IPS-20b (cell line): ENCODE results near the gene ADGRB2.

Source experiments
- H3K27ac ChIP-seq: one replicate; pipeline ENCODE4 v1.5.1; 2013; ENCODE audit warnings: low read length
- H3K27me3 ChIP-seq: 2 replicates; pipeline ENCODE4 v1.6.1; 2013; ENCODE audit warnings: mild to moderate bottlenecking, low read length, inconsistent platforms; ENCODE audit not compliant: insufficient read depth
- H3K36me3 ChIP-seq: 2 replicates; pipeline ENCODE4 v1.6.1; 2013; ENCODE audit warnings: low read depth, mild to moderate bottlenecking, inconsistent platforms, low read length, moderate library complexity; ENCODE audit not compliant: insufficient read depth
- H3K4me1 ChIP-seq: 2 replicates; pipeline ENCODE4 v1.6.1; 2013; ENCODE audit warnings: mild to moderate bottlenecking, control low read depth, inconsistent platforms, low read length, moderate library complexity; ENCODE audit not compliant: insufficient read depth
- H3K4me3 ChIP-seq: 2 replicates; pipeline ENCODE4 v1.5.1; 2013; ENCODE audit warnings: mild to moderate bottlenecking, low read length, inconsistent platforms
- H3K9ac ChIP-seq: 2 replicates; pipeline ENCODE4 v1.6.1; 2013; ENCODE audit warnings: low read depth, mild to moderate bottlenecking, inconsistent platforms, low read length, moderate library complexity
- H3K9me3 ChIP-seq: 2 replicates; pipeline ENCODE4 v1.6.1; 2013; ENCODE audit warnings: mild to moderate bottlenecking, low read depth, low read length, inconsistent platforms; ENCODE audit not compliant: insufficient read depth

ADGRB2 gene

DNA sequence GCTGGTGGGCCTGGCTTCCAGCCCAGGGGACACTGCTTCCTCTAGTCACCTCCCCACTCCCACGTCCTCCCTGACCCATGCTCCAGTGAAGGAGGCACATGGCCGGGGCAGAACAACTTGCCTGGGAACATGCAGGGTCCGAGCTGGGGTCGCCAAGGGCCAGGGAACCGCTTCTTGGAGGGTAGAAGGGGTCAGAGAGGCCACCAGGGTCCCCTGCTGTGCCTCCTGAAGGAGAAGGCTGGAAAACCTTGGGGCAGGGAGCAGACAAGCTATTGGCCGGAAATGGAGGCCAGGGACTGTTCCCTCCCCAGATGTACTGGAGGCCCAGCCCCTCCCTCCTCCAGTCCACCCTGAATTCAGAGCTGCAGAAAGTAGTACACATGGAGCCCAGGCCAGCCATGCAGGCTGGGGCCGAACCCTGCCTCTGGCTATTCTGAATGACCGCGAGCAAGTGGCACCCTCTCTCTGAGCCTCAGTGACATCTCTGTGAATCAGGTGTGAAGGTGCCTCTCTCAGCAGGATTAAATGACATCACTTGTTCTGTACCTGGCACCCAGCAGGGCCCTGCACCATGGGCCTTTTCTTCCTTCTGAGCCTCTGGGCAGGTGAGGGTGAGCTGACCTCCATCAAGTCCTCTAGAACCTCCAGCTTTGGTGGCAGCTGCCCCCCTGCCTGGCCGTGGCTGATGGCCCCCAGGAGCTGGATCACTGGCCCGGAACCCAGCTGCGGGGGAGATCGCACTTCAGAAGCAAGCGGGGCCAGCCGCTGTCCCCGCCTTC lies 35.9 kb upstream of the ADGRB2 start:
- no peaks in the 10 kb centered on the region for H3K36me3 ChIP-seq
- no peaks in the 10 kb centered on the region for H3K9me3 ChIP-seq
- H3K4me3 ChIP-seq = no peak overlapping the region
- no peaks in the 10 kb centered on the region for H3K4me1 ChIP-seq
- H3K27me3 ChIP-seq = no peaks in the 10 kb centered on the region; the same call in 1 of the 2 replicates
- no peak overlapping the region for H3K9ac ChIP-seq
- no peak overlapping the region for H3K27ac ChIP-seq

DNA sequence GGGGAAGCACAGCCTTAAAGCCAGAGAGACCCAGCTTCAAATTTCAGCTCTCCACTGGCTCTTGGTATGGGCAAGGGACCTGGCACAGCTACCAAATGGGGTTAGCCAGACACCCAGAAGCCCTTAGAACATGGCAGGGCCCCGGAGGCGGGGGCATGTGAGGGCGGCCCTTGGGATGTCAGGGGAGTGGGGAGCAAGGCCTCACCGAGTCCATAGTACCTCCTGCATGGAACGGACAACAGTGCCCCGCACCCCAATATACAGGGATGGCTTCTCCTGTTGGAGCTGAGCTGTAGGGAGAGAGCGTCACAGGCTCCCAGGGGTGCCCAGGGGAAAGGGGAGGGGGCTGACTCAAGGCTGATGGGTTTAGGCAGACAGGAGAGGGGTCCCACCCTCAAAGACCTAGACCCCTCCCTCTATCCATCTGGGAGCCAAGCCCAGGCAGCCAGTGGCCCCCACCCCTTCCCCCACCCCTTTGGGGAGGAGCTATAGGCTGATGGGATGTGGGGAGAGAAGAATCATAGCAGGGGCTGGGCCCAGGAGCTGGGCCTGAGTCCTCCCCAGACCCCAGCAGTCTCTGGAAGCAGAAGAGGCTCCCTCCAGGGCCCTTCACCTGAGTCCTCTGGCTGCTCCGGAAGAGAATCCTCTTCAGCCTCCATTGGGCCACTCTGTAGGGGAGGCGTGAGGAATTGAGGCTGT lies 35.2 kb upstream of the ADGRB2 start:
- Histone ChIP-seq H3K36me3 (no peaks in the 10 kb centered on the region), H3K9ac (no peak overlapping the region), H3K4me1 (no peaks in the 10 kb centered on the region), H3K4me3 (no peak overlapping the region), H3K9me3 (no peaks in the 10 kb centered on the region), H3K27ac (no peak overlapping the region), H3K27me3 (no peaks in the 10 kb centered on the region; the same call in 1 of the 2 replicates)

DNA sequence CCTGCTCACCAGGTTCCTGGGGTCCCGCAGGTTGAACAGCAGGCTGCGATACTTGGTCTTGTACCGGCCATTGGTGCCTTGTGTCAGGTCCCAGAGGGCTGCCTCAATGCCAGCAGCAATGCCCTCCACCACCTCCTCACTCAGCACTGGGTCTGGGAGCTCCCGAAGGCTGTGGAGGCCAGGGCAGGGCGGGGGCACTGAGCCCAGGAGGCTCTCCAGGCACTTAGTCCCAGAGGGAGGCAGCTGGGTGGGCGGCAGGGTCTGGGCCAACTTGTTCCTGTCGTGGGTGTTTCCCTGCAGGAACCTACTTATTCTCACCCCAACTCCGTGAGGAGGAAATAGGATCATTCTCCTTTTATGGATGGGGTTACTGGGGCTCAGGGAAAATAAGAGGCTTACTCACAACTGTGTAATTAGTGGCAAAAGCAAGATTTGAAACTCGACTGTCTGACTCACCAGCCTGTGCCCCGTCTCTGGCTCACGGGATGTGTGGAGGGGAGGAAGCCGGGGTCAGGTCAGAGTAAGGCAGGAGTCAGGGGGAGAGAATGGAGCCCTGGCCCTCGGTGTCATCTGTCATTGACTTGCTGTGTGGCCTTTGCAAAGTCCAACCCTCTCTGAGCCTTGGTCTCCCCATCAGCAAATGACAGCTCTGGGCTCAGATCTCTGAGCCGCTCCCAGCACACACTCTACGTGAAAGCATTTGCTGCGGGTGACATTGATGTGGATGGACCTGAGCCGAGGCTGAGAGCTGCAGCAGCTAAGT lies 34.5 kb upstream of the ADGRB2 start:
- no peaks in the 10 kb centered on the region for H3K9me3 ChIP-seq
- H3K4me3 ChIP-seq = no peak overlapping the region
- H3K27ac ChIP-seq = no peak overlapping the region
- no peaks in the 10 kb centered on the region for H3K36me3 ChIP-seq
- no peaks in the 10 kb centered on the region; the same call in 1 of the 2 replicates for H3K27me3 ChIP-seq
- no peaks in the 10 kb centered on the region for H3K4me1 ChIP-seq
- H3K9ac ChIP-seq = no peak overlapping the region

DNA sequence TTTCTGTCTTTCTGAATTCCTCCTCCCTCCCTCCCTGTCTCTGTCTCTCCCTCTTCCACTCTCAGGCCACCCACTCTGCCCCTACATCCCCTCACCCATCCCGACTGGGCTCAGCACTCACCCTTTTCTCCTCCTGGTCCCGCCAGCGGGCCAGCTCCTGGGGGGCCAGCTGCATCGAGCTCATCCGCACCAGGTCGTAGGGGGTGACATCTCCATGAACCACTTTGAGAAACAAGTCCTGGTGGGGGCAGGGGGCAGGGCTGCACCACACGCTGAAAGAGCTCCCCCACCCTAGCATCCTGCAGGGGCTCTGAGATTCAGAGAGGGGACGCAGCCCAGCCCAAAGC lies 33.9 kb upstream of the ADGRB2 start:
- Histone ChIP-seq H3K36me3 (no peaks in the 10 kb centered on the region), H3K9ac (no peak overlapping the region), H3K4me1 (no peaks in the 10 kb centered on the region), H3K27ac (no peak overlapping the region), H3K9me3 (no peaks in the 10 kb centered on the region), H3K27me3 (no peaks in the 10 kb centered on the region; the same call in 1 of the 2 replicates), H3K4me3 (no peak overlapping the region)

DNA sequence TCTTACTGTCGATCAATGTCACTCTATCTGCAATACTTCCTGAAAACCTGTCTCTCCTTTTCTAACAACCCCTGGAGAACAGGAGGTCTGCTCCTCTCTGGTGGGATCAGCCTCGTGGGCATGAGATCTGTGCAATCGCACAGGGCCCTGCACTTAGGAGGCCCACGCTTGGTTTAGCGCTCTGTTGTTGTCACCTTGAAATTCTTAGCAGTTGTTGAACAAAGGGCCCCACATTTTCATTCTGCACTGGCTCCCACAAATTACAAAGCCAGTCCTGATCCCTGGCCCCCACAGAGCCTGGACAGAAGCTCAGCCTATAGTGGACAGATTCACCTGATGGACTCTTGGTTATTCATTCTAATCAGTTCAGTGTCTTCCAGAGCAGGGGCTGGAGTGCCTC lies 33.1 kb upstream of the ADGRB2 start:
- Histone ChIP-seq H3K4me3 (no peak overlapping the region), H3K36me3 (no peaks in the 10 kb centered on the region), H3K27ac (no peak overlapping the region), H3K9ac (no peak overlapping the region), H3K27me3 (no peaks in the 10 kb centered on the region; the same call in 1 of the 2 replicates), H3K4me1 (no peaks in the 10 kb centered on the region), H3K9me3 (no peaks in the 10 kb centered on the region)

DNA sequence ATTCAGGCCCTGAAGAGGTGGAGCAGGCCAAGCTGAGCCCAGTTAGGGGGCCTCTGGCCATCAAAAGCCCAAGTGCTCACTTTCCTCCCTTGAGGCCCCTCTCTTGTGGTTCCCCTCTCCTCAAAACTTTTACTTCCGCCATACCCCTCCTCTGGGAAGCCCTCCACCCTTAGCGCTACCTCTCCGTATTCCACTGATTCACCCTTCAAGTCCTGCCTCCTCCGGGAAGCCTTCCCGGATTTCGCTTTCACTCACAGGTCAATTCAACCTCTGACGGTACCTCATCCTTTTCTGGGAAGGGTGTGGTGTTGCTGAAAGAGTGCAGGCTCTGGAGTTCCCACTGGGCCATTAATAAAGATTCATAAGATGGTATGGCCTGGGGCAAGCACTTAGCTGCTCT lies 32.6 kb upstream of the ADGRB2 start:
- H3K4me3 ChIP-seq = no peak overlapping the region
- H3K9me3 ChIP-seq = no peaks in the 10 kb centered on the region
- no peaks in the 10 kb centered on the region; the same call in 1 of the 2 replicates for H3K27me3 ChIP-seq
- no peaks in the 10 kb centered on the region for H3K36me3 ChIP-seq
- H3K4me1 ChIP-seq = no peaks in the 10 kb centered on the region
- H3K27ac ChIP-seq = no peak overlapping the region
- no peak overlapping the region for H3K9ac ChIP-seq

DNA sequence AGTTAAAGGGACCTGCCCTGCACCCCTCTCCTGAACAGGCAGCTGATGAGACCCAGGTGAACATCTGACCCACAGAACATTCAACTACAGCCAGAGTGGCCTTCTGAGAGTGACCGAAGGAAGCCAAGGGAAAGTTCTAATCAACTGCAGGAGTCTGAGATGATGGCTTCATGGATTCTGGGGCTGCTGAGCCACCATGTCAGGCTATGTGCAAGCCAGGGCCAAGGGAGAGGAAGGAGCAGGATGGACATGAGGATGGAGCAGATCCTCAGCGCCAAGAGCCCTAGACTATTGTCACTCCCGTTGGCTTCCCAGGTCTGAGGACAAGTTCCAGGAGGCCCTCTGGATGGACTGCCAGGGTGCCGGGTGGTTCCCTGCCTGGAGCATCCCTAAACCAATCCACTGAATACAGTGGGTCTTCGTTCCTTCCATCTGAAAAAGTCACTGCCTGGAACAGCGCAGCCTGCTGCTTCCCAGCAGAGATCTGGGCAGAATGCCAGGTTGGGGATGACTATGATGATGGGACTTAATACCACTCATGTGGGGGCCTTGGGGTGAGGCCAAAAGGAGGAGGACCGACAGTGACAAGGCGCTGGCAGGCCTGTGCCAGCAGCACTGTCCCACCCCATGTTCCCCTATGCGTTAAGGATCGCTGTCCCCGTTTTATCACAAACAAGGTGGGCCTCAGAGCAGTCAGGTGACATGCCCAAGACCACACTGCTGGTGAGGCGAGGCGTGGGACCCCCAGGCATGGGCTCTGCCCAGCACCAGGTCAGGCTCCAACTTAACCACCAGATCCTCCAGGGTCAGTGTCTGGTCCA lies 31.9 kb upstream of the ADGRB2 start:
- H3K4me1 ChIP-seq = no peaks in the 10 kb centered on the region
- no peak overlapping the region for H3K4me3 ChIP-seq
- no peak overlapping the region for H3K27ac ChIP-seq
- no peaks in the 10 kb centered on the region for H3K9me3 ChIP-seq
- no peaks in the 10 kb centered on the region; the same call in 1 of the 2 replicates for H3K27me3 ChIP-seq
- H3K36me3 ChIP-seq = no peaks in the 10 kb centered on the region
- H3K9ac ChIP-seq = no peak overlapping the region

DNA sequence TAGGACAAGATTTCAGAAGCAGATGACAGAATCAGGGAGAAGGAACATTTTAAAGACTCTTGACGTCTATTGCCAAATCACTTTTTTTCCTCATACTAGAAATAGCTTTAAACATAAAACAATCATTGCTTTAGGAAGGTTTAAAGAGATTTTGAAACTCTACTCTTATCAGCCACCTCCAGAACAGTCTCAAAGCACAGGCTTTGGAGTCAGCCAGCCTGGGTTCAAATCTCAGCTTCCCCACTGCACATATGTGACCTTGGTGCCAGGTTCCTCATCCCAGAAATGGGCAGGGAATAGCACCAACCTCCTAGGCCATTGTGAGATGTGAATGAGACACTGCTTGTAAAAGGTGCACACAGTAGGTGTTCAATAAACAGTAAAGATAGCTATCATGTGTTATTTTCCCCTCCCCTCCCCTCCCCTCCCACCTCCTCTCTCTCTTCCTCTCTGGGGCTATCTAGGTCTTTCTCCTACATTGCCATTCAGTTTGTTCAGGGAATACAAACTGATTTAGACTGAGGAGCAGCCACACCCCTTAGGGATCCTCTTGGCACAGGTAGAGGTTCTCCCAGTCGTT lies 31.0 kb upstream of the ADGRB2 start:
- Histone ChIP-seq H3K27ac (no peak overlapping the region), H3K4me1 (no peaks in the 10 kb centered on the region), H3K9ac (no peak overlapping the region), H3K36me3 (no peaks in the 10 kb centered on the region), H3K9me3 (no peaks in the 10 kb centered on the region), H3K27me3 (no peaks in the 10 kb centered on the region; the same call in 1 of the 2 replicates), H3K4me3 (no peak overlapping the region)

DNA sequence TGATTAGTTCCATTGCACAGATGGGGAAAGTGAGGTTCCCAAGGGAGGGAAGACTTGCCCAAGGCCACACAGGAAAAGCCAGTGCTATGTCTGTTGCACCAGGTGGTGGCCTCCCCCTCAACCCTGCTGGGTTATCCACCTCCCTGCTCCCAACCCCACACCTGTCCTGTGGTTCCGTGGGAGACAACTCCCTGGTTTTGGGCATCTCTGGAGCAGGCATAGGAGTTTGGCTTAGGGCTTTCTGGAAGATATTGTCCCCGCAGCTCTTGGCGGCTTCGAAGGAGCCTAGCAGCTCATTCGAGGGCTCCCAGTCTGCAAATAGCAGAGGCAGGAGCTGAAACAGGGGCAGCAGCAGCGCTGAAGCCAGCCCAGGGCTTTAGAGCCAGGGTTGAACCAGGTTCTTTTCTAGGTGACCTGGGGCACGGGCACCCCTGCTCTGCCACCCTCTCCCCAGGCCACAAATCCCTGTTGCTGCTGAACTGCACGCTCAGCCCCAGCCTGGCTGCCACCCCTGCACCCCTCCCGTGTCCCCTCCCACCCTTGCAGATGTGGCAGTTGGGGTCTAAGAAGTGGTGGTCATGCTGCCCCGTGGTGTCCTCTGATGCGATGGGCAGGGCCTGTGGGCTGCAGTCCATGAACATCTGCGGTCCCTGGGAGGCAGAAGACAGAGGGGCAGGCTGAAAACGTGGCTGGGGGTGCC lies 29.6 kb upstream of the ADGRB2 start:
- Histone ChIP-seq H3K4me1 (no peaks in the 10 kb centered on the region), H3K4me3 (no peak overlapping the region), H3K9me3 (no peaks in the 10 kb centered on the region), H3K27me3 (no peaks in the 10 kb centered on the region; the same call in 1 of the 2 replicates), H3K27ac (no peak overlapping the region), H3K36me3 (no peaks in the 10 kb centered on the region), H3K9ac (no peak overlapping the region)

DNA sequence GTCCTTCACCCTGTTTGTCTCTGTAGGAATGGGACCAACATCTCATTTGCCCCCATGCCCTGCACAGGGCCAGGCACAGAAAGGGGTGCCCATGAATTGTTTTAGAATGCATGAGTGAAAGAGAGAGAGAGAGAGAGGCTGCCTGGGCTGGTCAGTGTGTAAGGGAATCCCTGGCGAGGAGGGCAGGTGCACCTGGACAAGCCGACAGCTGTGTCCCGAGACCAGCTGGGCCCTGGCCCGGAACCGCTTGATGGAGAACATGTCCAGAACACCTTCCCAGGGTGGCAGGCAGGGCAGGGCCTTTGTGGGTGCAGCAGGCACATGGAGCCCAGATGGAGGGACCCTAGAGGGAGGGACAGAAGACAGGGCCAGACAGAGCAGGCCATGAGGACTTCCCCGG lies 28.9 kb upstream of the ADGRB2 start:
- Histone ChIP-seq H3K9me3 (no peaks in the 10 kb centered on the region), H3K36me3 (no peaks in the 10 kb centered on the region)

More for the DNA sequence above, 28.9 kb upstream of the ADGRB2 start:
- Histone ChIP-seq H3K9ac (no peak overlapping the region), H3K4me3 (no peak overlapping the region), H3K27ac (no peak overlapping the region), H3K27me3 (no peaks in the 10 kb centered on the region), H3K4me1 (no peaks in the 10 kb centered on the region)
